Activated CD8-positive, alpha-beta memory T cell treated with anti-CD3 and anti-CD28 coated beads, Interleukin-2, amount 50 U/mL, for 1 hour (primary cell): ENCODE measurements around the gene COL4A2.
"Not testable (repeated sequence)": the region's sequence is repeated elsewhere in the genome, so short reads cannot be mapped to it uniquely, and the experiment has no call there.

Experiments used
- DNase-seq: peaks from one replicate; pipeline ENCODE4 v3.0.0-alpha.2; 2020; ENCODE audit errors: extremely low read depth

The COL4A2 gene

GRCh38 chr13:110379905-110380341 lies 72.8 kb downstream of the COL4A2 start:
- DNase-seq = no peak

- no peak for DNase-seq
Measured at GRCh38 chr13:110380359-110381028, 73.4 kb downstream of the COL4A2 start.

- no peak for DNase-seq
Measured at GRCh38 chr13:110381029-110381360, 73.9 kb downstream of the COL4A2 start.

- no peak for DNase-seq
Measured at GRCh38 chr13:110382229-110382628, 75.1 kb downstream of the COL4A2 start.

GRCh38 chr13:110382830-110383229 lies 75.7 kb downstream of the COL4A2 start:
- DNase-seq = no peak

GRCh38 chr13:110387451-110388107 lies 80.5 kb downstream of the COL4A2 start:
- DNase-seq = no peak

- DNase-seq = no peak
Measured at GRCh38 chr13:110388108-110388943, 81.2 kb downstream of the COL4A2 start.

GRCh38 chr13:110390567-110390966 lies 83.5 kb downstream of the COL4A2 start:
- DNase-seq = no peak

GRCh38 chr13:110391273-110391672 lies 84.2 kb downstream of the COL4A2 start:
- no peak for DNase-seq

GRCh38 chr13:110392510-110393240 lies 85.6 kb downstream of the COL4A2 start:
- DNase-seq = no peak

GRCh38 chr13:110393761-110394160 lies 86.7 kb downstream of the COL4A2 start:
- no peak for DNase-seq

- no peak for DNase-seq
Measured at GRCh38 chr13:110394371-110394841, 87.3 kb downstream of the COL4A2 start.

- not testable (repeated sequence) for DNase-seq
Measured at GRCh38 chr13:110395616-110396015, 88.5 kb downstream of the COL4A2 start.

- DNase-seq = no peak
Measured at GRCh38 chr13:110396476-110396875, 89.4 kb downstream of the COL4A2 start.

- DNase-seq = no peak
Measured at GRCh38 chr13:110396913-110397381, 89.9 kb downstream of the COL4A2 start.

- DNase-seq = no peak
Measured at GRCh38 chr13:110397436-110398115, 90.5 kb downstream of the COL4A2 start.

GRCh38 chr13:110398564-110399507 lies 91.8 kb downstream of the COL4A2 start:
- no peak for DNase-seq

- DNase-seq = no peak
Measured at GRCh38 chr13:110399801-110400200, 92.7 kb downstream of the COL4A2 start.

- no peak for DNase-seq
Measured at GRCh38 chr13:110400786-110401533, 93.9 kb downstream of the COL4A2 start.
